Testis (tissue), 3 donors: ENCODE data around the gene CACNA1C. TPM values are rescaled to one million over a fixed set of nuclear protein-coding genes. Genes with fewer than 3 reads are reported as not detected.

ENCODE experiments used
- DNase-seq: peaks from one replicate; pipeline ENCODE4 v3.0.0-alpha.2; 2019
- H3K27ac ChIP-seq, 2 donors: fragments of 200-600 bp; sonication (generic); one replicate each; pipeline ENCODE4 v1.5.1; 2019
- H3K27me3 ChIP-seq: fragments of 200-600 bp; sonication (generic); one replicate; pipeline ENCODE4 v1.5.1; 2019
- H3K36me3 ChIP-seq: fragments of 200-600 bp; sonication (generic); one replicate; pipeline ENCODE4 v1.5.1; 2017; ENCODE audit warnings: low read depth; ENCODE audit errors: missing control alignments
- H3K4me1 ChIP-seq: fragments of 200-600 bp; sonication (generic); one replicate; pipeline ENCODE4 v1.5.1; 2019
- H3K4me3 ChIP-seq, 2 donors: fragments of 200-600 bp; sonication (generic); one replicate each; pipeline ENCODE4 v1.5.1; 2017 to 2019
- H3K9me3 ChIP-seq: fragments of 200-600 bp; sonication (generic); one replicate; pipeline ENCODE4 v1.5.1; 2017
- CTCF ChIP-seq, 3 experiments: fragments of 450-650 bp in 2 of 3; fragments of 200-600 bp in 1 of 3; sonication (generic) in 1 of 3; IDR thresholded peaks; one replicate each; pipeline ENCODE4 v1.5.1; 2016 to 2019; ENCODE audit warnings: antibody characterized with exemption in 3 of 3, mild to moderate bottlenecking in 2 of 3, moderate library complexity in 1 of 3
- POLR2A ChIP-seq: fragments of 450-650 bp; IDR thresholded peaks from one replicate; pipeline ENCODE4 v1.6.1; 2017; ENCODE audit warnings: antibody characterized with exemption, mild to moderate bottlenecking, moderate library complexity
- WGBS, 2 donors: methylation state at CpG; one replicate each; pipeline ENCODE4 v1.1.5; 2018; 5-methylcytosine and 5-hydroxymethylcytosine counted together
- intact Hi-C: fragments of 100-400 bp; cut with DNase I; formaldehyde crosslinking; loops from one replicate; pipeline ENCODE4 v1.15.1; 2023; ENCODE audit warnings: low total_unique reads
- polyA plus RNA-seq: library from polyadenylated mRNA; stranded (reverse); fragments of 350-450 nt; fragmentation: Illumina TruSeq; extraction: RNeasy Lipid Tissue Mini Kit (QIAGEN cat#74804); gene quantifications from one replicate; pipeline ENCODE4 v1.2.3, GENCODE V29; 2014; ENCODE audit warnings: low read depth, low replicate concordance; ENCODE audit not compliant: insufficient read depth
- total RNA-seq, 2 donors: library from RNA; depleted of rRNA; stranded (reverse); fragments of >200 nt; gene quantifications; one replicate each; pipeline ENCODE4 v1.2.3, GENCODE V29; 2016

CACNA1C gene
- total and polyA plus RNA-seq, 3 donors from 2014 or later, result 20.3 to 36.8 (median 32.0) TPM

DNA sequence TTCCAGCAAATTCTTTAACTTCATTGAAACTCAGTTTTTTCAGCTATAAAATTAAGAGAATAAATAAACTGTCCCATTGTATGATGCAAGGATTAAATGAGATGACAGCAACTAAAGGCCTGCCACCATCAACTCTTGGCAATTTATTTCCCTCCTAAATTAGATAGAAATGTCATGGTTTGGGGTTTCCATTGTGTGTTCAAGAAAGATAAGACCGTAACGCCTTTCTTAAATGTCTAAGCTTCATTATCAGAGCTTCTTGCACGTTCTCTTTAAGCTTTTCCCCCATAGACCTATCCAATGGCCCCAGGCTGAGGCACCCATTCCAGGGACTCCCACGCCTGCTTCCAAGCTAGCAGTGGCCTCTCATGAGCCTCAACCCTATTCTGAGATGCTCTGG lies 281.9 kb downstream of the CACNA1C start:
- H3K27ac ChIP-seq, result no peak overlapping the region
- no peaks in the 10 kb centered on the region for H3K36me3 ChIP-seq
- no peak for DNase-seq
- TF ChIP-seq CTCF (IDR thresholded peaks at IDR 0.05) (no peak), POLR2A (no peak)
- intact Hi-C loops, result no loop called here
- no peaks in the 10 kb centered on the region for H3K27me3 ChIP-seq
- WGBS, 2 donors, result 91 to 92% methylated on average over 4 of the region's 4 CpGs
- H3K9me3 ChIP-seq, result no peaks in the 10 kb centered on the region
- H3K4me3 ChIP-seq, result no peak overlapping the region
- H3K4me1 ChIP-seq, result no peaks in the 10 kb centered on the region

DNA sequence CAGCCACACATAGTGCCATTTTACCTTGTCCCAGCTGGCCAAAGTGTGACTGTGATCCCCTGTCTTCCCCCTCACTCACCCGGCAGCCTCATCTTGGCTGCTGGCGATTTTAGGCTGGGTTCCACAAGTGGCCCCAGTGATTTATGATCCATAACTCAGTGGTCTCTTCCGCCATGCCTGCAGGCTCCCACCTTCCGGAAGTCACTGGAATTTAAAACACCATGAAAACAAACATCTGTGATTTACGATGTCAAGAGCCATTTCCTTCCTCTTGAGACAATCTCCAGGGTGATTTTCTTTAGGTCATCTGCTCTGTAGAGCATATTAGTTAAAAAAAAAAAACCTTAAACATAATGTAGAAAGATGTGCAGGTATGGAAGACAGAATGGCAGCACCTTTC lies 282.3 kb downstream of the CACNA1C start:
- Histone ChIP-seq H3K27me3 (no peaks in the 10 kb centered on the region), H3K4me1 (no peaks in the 10 kb centered on the region), H3K4me3 (no peak overlapping the region), H3K27ac (no peak overlapping the region), H3K9me3 (no peaks in the 10 kb centered on the region), H3K36me3 (no peaks in the 10 kb centered on the region)
- no peak for TF ChIP-seq POLR2A
- no peak for TF ChIP-seq CTCF (IDR thresholded peaks at IDR 0.05)
- DNase-seq, result no peak
- WGBS, 2 donors, result 64 to 84% methylated on average over 5 of the region's 5 CpGs
- intact Hi-C loops, result no loop called here

DNA sequence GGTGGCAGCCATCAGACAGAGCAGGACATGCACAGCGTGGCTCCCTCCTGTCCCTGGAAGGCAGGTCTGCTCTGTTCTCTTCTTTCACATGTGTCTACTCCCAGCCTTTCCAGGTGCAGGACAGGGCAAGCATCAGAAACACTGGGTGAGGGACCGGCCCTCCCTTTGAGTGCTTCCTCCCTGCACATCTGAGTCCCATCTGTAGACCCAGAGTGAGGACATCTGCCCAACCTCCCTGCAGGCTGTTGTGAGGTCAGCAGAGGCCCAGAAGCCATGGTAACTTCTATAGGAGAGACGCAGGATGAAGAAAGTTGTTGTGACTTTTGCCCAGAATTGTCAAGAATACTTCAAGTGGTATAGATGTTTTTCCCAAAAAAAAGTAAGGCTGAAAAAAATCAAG lies 282.7 kb downstream of the CACNA1C start:
- no peak for DNase-seq
- H3K27me3 ChIP-seq, result no peaks in the 10 kb centered on the region
- H3K4me3 ChIP-seq, result no peak overlapping the region
- no peaks in the 10 kb centered on the region for H3K36me3 ChIP-seq
- 76 to 87% methylated on average over 3 of the region's 3 CpGs for WGBS, 2 donors
- TF ChIP-seq POLR2A (no peak), CTCF (IDR thresholded peaks at IDR 0.05) (no peak)
- intact Hi-C loops, result no loop called here
- no peaks in the 10 kb centered on the region for H3K9me3 ChIP-seq
- H3K4me1 ChIP-seq, result no peaks in the 10 kb centered on the region
- no peak overlapping the region for H3K27ac ChIP-seq

DNA sequence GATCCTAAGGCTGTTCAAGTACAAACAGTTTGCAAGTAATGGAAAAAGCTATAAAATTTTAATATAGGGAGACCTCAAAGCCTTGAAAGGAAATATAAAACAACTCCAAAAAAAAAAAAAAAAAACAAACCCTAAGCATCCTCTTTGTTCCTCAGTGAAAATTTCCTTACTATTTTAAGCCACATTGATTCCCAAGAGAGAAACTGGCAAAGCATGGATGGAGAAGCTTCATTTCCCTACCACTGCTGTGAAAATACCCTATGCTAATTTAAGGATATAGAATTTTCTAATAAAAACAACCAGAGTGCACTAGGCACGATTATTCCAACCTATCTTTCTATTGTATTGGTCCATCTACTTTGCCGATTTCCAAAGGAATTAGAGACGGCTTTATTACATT lies 283.1 kb downstream of the CACNA1C start:
- Histone ChIP-seq H3K27me3 (no peaks in the 10 kb centered on the region), H3K4me1 (no peaks in the 10 kb centered on the region), H3K4me3 (no peak overlapping the region), H3K27ac (no peak overlapping the region), H3K9me3 (no peaks in the 10 kb centered on the region), H3K36me3 (no peaks in the 10 kb centered on the region)
- WGBS, 2 donors, result 46 to 52% methylated on average over 3 of the region's 3 CpGs
- no peak for TF ChIP-seq CTCF (IDR thresholded peaks at IDR 0.05)
- TF ChIP-seq POLR2A, result no peak
- intact Hi-C loops, result no loop called here
- no peak for DNase-seq

DNA sequence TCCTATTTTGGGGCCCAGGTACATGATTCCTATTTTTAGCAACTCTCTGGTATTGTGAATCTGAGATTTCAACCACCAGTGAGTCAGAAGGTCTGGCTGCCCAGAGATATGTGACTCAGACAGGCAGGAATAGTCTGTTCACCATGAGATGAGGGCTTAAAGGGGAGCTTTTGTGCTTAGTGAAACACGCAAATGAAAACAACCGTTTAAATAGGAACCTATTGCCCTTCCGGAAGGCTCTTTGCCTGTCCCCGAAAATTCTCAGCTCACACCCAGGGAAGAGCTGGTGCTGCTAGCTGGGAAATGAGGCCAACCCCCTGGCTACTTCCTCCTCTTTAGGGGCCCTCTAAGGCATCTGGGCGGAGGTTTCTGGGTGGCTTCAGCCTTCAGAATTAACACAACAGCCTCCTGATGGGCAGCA lies 283.6 kb downstream of the CACNA1C start:
- no peaks in the 10 kb centered on the region for H3K27me3 ChIP-seq
- 53 to 62% methylated on average over 5 of the region's 5 CpGs for WGBS, 2 donors
- no peak for TF ChIP-seq CTCF (IDR thresholded peaks at IDR 0.05)
- no peak for TF ChIP-seq POLR2A
- no peak for DNase-seq
- H3K9me3 ChIP-seq, result no peaks in the 10 kb centered on the region
- no peaks in the 10 kb centered on the region for H3K4me1 ChIP-seq
- intact Hi-C loops, result no loop called here
- no peaks in the 10 kb centered on the region for H3K36me3 ChIP-seq
- no peak overlapping the region for H3K4me3 ChIP-seq
- H3K27ac ChIP-seq, result no peak overlapping the region
